ENCODE data around the gene CYCS.
"Not testable (repeated sequence)": the region's sequence is repeated elsewhere in the genome, so short reads cannot be mapped to it uniquely, and the experiment has no call there.

Gene CYCS

GRCh38 chr7:25125137-25125946, at the start of gene CYCS:
Gene CYCS, minus strand, starts transcription at chr7:25125260. Its CDS starts 1,141 bp downstream, at chr7:25124119.
- peak; percentile 99 for DNase-seq (ENCODE audit: low read depth in 2 of 2)

GRCh38 chr7:25173184-25173583, 48.1 kb upstream of the CYCS start:
- no peak for DNase-seq (ENCODE audit: low read depth in 2 of 2)

- no peak for DNase-seq (ENCODE audit: low read depth in 2 of 2)
Observed at GRCh38 chr7:25171516-25171915, 46.5 kb upstream of the CYCS start.

DNA sequence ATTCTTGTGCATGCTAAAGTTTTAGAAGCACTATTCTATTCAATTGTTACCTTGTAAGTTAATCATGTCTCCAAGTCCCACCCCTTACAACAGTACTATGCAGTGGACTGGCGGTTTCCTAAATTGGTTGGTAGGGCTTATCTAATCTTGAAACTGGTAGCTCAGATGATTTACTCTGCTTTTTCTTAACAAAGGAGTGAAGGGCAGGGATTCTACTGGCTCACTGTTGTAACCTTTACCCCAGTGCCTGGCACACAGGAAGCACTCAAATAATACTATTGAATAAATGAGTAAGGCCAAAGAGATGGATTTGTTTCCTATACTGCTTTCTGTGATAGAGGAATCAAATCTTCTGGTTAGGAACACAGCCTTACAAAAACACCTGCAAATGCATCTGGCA, 46.0 kb upstream of the CYCS start:
- DNase-seq (ENCODE audit: low read depth in 2 of 2): no peak

DNA sequence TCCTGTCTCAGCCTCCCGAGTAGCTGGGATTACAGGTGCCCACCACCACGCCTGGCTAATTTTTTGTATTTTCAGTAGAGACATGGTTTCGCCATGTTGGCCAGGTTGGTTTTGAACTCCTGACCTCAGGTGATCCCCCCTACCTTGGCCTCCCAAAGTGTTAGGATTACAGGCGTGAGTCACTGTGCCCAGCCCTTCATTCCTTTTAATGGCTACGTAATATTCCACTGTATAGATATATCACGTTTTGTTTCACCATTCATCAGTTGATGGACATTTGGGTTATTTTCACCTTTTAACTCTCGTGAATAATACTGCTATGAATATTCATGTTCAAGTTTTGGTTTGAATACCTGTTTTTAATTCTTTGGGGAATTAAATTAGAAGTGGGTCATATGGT, 44.6 kb upstream of the CYCS start:
- DNase-seq (ENCODE audit: low read depth in 2 of 2): no peak

- DNase-seq (ENCODE audit: low read depth in 2 of 2): no peak
Observed at GRCh38 chr7:25168145-25168544, 43.1 kb upstream of the CYCS start.

DNA sequence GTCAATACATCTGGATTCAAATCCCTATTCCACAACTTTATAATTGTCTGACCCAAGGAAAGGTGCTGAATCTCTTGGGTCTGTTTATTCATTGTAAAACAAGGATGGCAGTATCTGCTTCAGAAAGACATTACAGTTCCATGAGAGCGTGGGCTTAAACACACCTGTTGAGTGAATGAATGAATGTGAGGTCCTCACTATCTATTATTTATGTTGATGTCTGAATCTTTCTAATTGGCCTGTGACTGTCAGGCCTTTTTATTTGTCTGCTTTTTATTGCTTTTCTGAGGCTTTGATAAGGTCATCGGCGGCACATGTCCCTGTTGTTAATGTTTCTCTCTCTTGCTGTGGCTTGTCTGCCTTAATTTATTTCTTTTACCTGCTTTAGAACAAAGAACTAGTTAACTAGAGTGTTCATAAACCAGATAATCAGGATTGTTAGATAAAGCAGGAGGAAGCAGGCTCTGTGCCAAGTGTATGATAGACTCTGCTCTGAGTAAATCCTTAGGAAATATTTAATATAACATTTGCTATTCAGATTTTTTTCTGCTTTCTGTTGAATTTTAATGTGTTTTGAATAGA, 42.3 kb upstream of the CYCS start:
- no peak for DNase-seq (ENCODE audit: low read depth in 2 of 2)

GRCh38 chr7:25159983-25160596, 35.0 kb upstream of the CYCS start:
- DNase-seq (ENCODE audit: low read depth in 2 of 2): not testable (repeated sequence)

- no peak for DNase-seq (ENCODE audit: low read depth in 2 of 2)
Observed at GRCh38 chr7:25158966-25159365, 33.9 kb upstream of the CYCS start.

GRCh38 chr7:25151773-25152172, 26.7 kb upstream of the CYCS start:
- no peak for DNase-seq (ENCODE audit: low read depth in 2 of 2)

- no peak for DNase-seq (ENCODE audit: low read depth in 2 of 2)
Observed at GRCh38 chr7:25149836-25150235, 24.8 kb upstream of the CYCS start.

- DNase-seq (ENCODE audit: low read depth in 2 of 2): no peak
Observed at GRCh38 chr7:25148772-25149575, 23.9 kb upstream of the CYCS start.

DNA sequence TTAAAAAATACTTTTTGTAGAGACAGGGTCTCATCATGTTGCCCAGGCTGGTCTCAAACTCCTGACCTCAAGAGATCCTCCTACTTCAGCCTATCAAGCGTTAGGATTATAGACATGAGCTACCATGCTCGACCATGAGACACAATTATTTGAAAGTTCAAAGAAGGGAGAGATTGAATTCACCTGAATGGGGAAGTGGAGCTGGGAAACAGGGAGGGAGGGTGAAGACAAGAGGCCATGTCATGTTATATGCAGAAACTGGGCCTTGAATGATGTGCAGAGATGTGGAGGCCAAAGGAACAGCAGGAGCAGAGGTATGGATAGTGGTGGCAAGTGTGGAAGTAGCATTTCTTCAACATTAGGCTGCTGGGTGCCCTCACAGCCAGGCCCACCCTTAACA, 18.7 kb upstream of the CYCS start:
- DNase-seq (ENCODE audit: low read depth in 2 of 2): no peak

- no peak for DNase-seq (ENCODE audit: low read depth in 2 of 2)
Observed at GRCh38 chr7:25139536-25139935, 14.5 kb upstream of the CYCS start.

DNA sequence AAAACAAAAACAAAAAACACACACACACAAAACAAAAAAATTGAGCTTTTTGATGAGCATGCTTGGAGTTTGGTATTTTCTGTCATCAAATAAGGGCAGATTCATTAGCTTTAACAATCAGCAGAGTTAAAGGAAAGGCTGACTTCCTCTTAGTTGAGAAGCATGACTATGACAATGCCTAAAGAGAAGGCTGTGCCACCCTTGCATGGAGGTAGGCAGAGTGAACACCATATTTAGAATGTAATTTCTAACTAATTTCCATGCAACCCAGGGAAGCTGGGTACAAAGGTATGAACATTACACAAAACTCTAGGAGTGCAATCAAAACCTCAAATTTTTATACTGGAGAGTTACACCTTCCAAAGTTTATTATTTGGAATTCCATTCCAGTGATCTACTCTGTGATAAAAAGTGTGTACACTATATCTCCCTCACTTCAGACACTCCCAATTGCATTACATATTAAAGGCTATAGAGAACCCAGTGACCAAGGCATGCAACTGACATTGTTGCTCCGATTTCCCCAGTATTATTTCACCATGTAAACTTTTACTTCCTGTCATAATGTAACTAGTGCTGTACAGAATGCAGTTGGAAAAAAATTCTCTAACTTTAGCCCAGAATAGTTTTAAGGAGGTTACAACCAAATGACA, 9.4 kb upstream of the CYCS start:
- no peak for DNase-seq (ENCODE audit: low read depth in 2 of 2)

GRCh38 chr7:25132430-25132829, 7.4 kb upstream of the CYCS start:
- DNase-seq (ENCODE audit: low read depth in 2 of 2): no peak

DNA sequence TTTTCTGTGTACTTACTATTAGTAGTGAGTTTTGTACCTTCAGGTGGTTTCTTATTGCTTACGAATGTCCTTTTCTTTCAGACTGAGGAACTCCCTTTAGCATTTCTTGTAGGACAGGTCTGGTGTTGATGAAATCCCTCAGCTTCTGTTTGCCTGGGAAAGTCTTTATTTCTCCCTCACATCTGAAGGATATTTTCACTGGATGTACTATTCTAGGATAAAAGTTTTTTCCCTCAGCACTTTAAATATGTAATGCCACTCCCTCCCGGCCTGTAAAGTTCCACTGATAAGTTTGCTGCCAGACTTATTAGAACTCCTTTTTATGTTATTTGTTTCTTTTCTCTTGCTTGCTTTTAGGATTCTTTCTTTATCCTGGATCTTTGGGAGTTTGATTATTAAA, 1.7 kb upstream of the CYCS start:
- DNase-seq (ENCODE audit: low read depth in 2 of 2): no peak

- no peak for DNase-seq (ENCODE audit: low read depth in 2 of 2)
Observed at GRCh38 chr7:25124465-25125136, 459 bp downstream of the CYCS start.

DNA sequence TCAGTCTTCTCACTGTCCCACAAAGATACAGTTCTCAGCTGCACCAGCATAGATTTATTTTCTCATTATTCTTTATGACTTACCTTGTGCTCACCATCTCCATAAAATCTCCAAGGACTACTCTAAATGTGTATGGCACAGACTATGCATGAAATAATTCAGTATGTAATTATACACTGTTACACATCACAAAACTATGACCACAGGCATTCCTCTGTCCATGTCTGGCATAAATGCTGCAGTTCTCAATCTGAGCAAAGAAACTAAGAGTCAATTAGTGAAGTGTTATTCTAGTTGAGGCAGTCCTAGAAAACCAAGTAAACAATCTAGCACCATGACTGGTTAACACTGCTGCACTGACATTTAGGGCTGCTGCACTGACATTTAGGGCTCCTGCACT, 2.7 kb downstream of the CYCS start:
- no peak for DNase-seq (ENCODE audit: low read depth in 2 of 2)

GRCh38 chr7:25121599-25121998, 3.5 kb downstream of the CYCS start:
- no peak for DNase-seq (ENCODE audit: low read depth in 2 of 2)

GRCh38 chr7:25119102-25119501, 6.0 kb downstream of the CYCS start:
- DNase-seq (ENCODE audit: low read depth in 2 of 2): no peak

Measured in stimulated activated CD8-positive, alpha-beta memory T cell treated with anti-CD3 and anti-CD28 coated beads, Interleukin-2, amount 100 ng/mL, for 1 hour (primary cell).